ENCODE measurements around the gene FILIP1L. TPM values are rescaled to one million over a fixed set of nuclear protein-coding genes. Genes with fewer than 3 reads are reported as not detected.
A peak's percentile ranks its signal among the peaks of the same experiment; 100 is the strongest.

FILIP1L gene
- total RNA-seq, 1 experiment from 2014 or later = 15.5 TPM

DNA sequence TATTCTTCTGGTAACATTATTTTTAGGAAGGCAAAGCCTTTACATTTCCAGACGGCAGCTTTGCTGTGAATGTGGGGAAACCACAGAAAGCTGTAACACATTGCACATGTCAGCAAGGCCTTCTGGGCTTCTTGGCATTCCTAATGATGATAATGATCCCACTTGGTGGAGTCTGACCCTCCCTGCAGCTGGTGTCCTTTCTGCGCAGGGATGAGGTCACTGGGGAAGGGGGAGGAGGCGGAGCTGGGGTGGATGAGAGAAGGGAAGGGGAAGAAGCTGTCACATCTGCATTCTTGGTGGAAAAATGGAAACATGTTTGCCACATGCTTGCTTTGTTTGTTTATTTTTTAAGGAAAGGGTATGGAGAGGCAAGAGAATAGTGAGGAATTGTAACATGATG is 68.6 kb downstream of the FILIP1L start:
- Mint-ChIP-seq H3K9me3 (ENCODE audit: unreplicated experiment) (no peaks in the 10 kb centered on the region), H3K27me3 (ENCODE audit: insufficient read depth, unreplicated experiment) (no peaks in the 10 kb centered on the region), H3K27ac (ENCODE audit: unreplicated experiment) (peak overlapping the region; percentile 86), H3K4me3 (ENCODE audit: unreplicated experiment) (peak overlapping the region; percentile 36), H3K4me1 (ENCODE audit: low read depth, unreplicated experiment) (peaks cover 60% of the 10 kb centered on the region), H3K36me3 (ENCODE audit: insufficient read depth, unreplicated experiment) (no peaks in the 10 kb centered on the region)
- ChIA-PET POLR2A (interaction anchor here (1.1 kb wide), 1 partner anchor 39 kb away, joined by 3 read pairs; no protein-coding TSS in a partner anchor), CTCF (no interaction called here)
- Histone ChIP-seq H3K4me1 (peaks cover 85% of the 10 kb centered on the region), H3K36me3 (ENCODE audit: control insufficient read depth, insufficient read depth, low read length) (no peaks in the 10 kb centered on the region), H3K4me3 (ENCODE audit: low read depth, low read length) (no peak overlapping the region), H3K27me3 (replicated peaks; ENCODE audit: control insufficient read depth, insufficient read depth, low read length) (no peaks in the 10 kb centered on the region), H3K9me3 (no peaks in the 10 kb centered on the region)
- intact Hi-C loops (cut with micrococcal nuclease; ENCODE audit: unreplicated experiment) = loop anchor here (1.0 to 5.0 kb wide), 2 partner anchors 9 to 168 kb away; no protein-coding TSS in a partner anchor
- DNase-seq = peak; percentile 29 to 62
- no peak for TF ChIP-seq CTCF (IDR thresholded peaks at IDR 0.05; ENCODE audit: insufficient read depth in 1 of 2, low read depth in 1 of 2, low read length in 1 of 2, severe bottlenecking in 1 of 2, unreplicated experiment in 1 of 2)
- no TSS peak for BruUV-seq (replicated peaks)

DNA sequence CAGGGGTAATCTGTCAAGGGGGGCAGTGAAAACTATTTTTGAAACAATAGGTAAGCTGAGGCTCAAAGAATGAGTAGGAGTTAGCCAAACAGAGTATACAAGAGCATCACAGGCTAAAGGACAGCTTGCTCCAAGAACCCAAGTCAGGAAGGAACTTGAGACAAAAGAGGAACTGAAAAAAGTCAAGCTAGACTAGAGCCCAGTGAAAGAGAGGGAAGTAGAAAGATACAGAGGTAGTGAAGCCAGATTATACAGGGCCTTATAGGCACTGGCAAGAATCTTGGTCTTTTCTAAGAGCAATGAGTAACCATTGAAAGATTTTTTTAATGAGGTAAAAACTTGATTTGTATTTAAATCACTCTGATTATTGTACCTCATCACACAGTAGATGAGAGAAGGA is 69.9 kb downstream of the FILIP1L start:
- no peaks in the 10 kb centered on the region for H3K36me3 ChIP-seq (ENCODE audit: control insufficient read depth, insufficient read depth, low read length)
- peaks cover 60% of the 10 kb centered on the region for H3K4me1 Mint-ChIP-seq (ENCODE audit: low read depth, unreplicated experiment)
- no peak overlapping the region for H3K4me3 ChIP-seq (ENCODE audit: low read depth, low read length)
- intact Hi-C loops (cut with micrococcal nuclease; ENCODE audit: unreplicated experiment) = no loop called here
- BruUV-seq (replicated peaks) = no TSS peak
- no peaks in the 10 kb centered on the region for H3K36me3 Mint-ChIP-seq (ENCODE audit: insufficient read depth, unreplicated experiment)
- H3K9me3 Mint-ChIP-seq (ENCODE audit: unreplicated experiment) = no peaks in the 10 kb centered on the region
- H3K27me3 Mint-ChIP-seq (ENCODE audit: insufficient read depth, unreplicated experiment) = no peaks in the 10 kb centered on the region
- H3K27ac Mint-ChIP-seq (ENCODE audit: unreplicated experiment) = peak overlapping the region; percentile 86
- CTCF ChIA-PET = no interaction called here
- DNase-seq = no peak
- H3K9me3 ChIP-seq = no peaks in the 10 kb centered on the region
- POLR2A ChIA-PET = no interaction called here
- no peak overlapping the region for H3K4me3 Mint-ChIP-seq (ENCODE audit: unreplicated experiment)
- H3K4me1 ChIP-seq = peaks cover 92% of the 10 kb centered on the region
- H3K27me3 ChIP-seq (replicated peaks; ENCODE audit: control insufficient read depth, insufficient read depth, low read length) = no peaks in the 10 kb centered on the region
- no peak for TF ChIP-seq CTCF (IDR thresholded peaks at IDR 0.05; ENCODE audit: insufficient read depth in 1 of 2, low read depth in 1 of 2, low read length in 1 of 2, severe bottlenecking in 1 of 2, unreplicated experiment in 1 of 2)

GRCh38 chr3:100043271-100043670 is 71.0 kb downstream of the FILIP1L start:
- CTCF ChIA-PET = interaction anchor here (0.9 kb wide), 1 partner anchor 34 kb away, joined by 4 read pairs; no protein-coding TSS in a partner anchor
- Histone ChIP-seq H3K4me1 (peaks cover 87% of the 10 kb centered on the region), H3K27me3 (replicated peaks; ENCODE audit: control insufficient read depth, insufficient read depth, low read length) (no peaks in the 10 kb centered on the region), H3K9me3 (no peaks in the 10 kb centered on the region), H3K4me3 (ENCODE audit: low read depth, low read length) (no peak overlapping the region), H3K36me3 (ENCODE audit: control insufficient read depth, insufficient read depth, low read length) (no peaks in the 10 kb centered on the region)
- H3K27me3 Mint-ChIP-seq (ENCODE audit: insufficient read depth, unreplicated experiment) = no peaks in the 10 kb centered on the region
- peaks cover 53% of the 10 kb centered on the region for H3K4me1 Mint-ChIP-seq (ENCODE audit: low read depth, unreplicated experiment)
- H3K36me3 Mint-ChIP-seq (ENCODE audit: insufficient read depth, unreplicated experiment) = no peaks in the 10 kb centered on the region
- no peak for DNase-seq
- H3K4me3 Mint-ChIP-seq (ENCODE audit: unreplicated experiment) = no peak overlapping the region
- POLR2A ChIA-PET = interaction anchor here (1.1 kb wide), 1 partner anchor 11 kb away, joined by 5 read pairs; no protein-coding TSS in a partner anchor
- BruUV-seq (replicated peaks) = no TSS peak
- no peaks in the 10 kb centered on the region for H3K9me3 Mint-ChIP-seq (ENCODE audit: unreplicated experiment)
- TF ChIP-seq CTCF (IDR thresholded peaks at IDR 0.05; ENCODE audit: insufficient read depth in 1 of 2, low read depth in 1 of 2, low read length in 1 of 2, severe bottlenecking in 1 of 2, unreplicated experiment in 1 of 2) = no peak
- intact Hi-C loops (cut with micrococcal nuclease; ENCODE audit: unreplicated experiment) = no loop called here
- peak overlapping the region; percentile 65 for H3K27ac Mint-ChIP-seq (ENCODE audit: unreplicated experiment)
